Measurements from ENCODE around the gene TRAF5.

- TF ChIP-seq TSHZ2 (CRISPR knock-in tag; IDR thresholded peaks at IDR 0.05), result no peak
- no peak for TF ChIP-seq ZNF70 (CRISPR knock-in tag; IDR thresholded peaks at IDR 0.05)
- TF ChIP-seq CREB5 (CRISPR knock-in tag; IDR thresholded peaks at IDR 0.05; ENCODE audit: low read depth), result no peak
- no peak for TF ChIP-seq ARNTL (CRISPR knock-in tag; IDR thresholded peaks at IDR 0.05; ENCODE audit: borderline replicate concordance, low read depth)
- no peak for TF ChIP-seq ISL1 (CRISPR knock-in tag; IDR thresholded peaks at IDR 0.05)
- TF ChIP-seq PATZ1 (CRISPR knock-in tag; IDR thresholded peaks at IDR 0.05; ENCODE audit: borderline replicate concordance), result no peak
- no peak for TF ChIP-seq POU6F1 (CRISPR knock-in tag; IDR thresholded peaks at IDR 0.05; ENCODE audit: borderline replicate concordance, low read depth)
- no peak for TF ChIP-seq ZFP30 (CRISPR knock-in tag; IDR thresholded peaks at IDR 0.05)
- TF ChIP-seq RARB (CRISPR knock-in tag; IDR thresholded peaks at IDR 0.05), result no peak
- TF ChIP-seq ZNF8 (CRISPR knock-in tag; IDR thresholded peaks at IDR 0.05), result no peak
- no peak for TF ChIP-seq CSRNP3 (CRISPR knock-in tag; IDR thresholded peaks at IDR 0.05)
- TF ChIP-seq BACH2 (CRISPR knock-in tag; IDR thresholded peaks at IDR 0.05; ENCODE audit: borderline replicate concordance), result no peak
- no peak for TF ChIP-seq ESRRG (CRISPR knock-in tag; IDR thresholded peaks at IDR 0.05)
Measured at GRCh38 chr1:211420389-211420788, 93.8 kb downstream of the TRAF5 start.

Data from SK-N-SH treated with all-trans-retinoic acid at 6 μM for 48 hours (cell line).